DOHH2 (cell line): ENCODE measurements around the gene CELF5.
A peak's percentile ranks its signal among the peaks of the same experiment; 100 is the strongest.

Experiments
- EZH2phosphoT487 ChIP-seq: fragments of 200-600 bp; sonication (generic); IDR thresholded peaks from 2 replicates; pipeline ENCODE4 v1.6.1; 2017; ENCODE audit warnings: borderline replicate concordance, mild to moderate bottlenecking, antibody characterized with exemption, low read length, moderate library complexity, mixed read lengths
- TF ChIP-seq, protein P1 (sequence below): fragments of 200-600 bp; sonication (generic); IDR thresholded peaks from one replicate; pipeline ENCODE4 v1.5.1; 2014; ENCODE audit warnings: antibody characterized with exemption, mild to moderate bottlenecking, low read depth, low read length; ENCODE audit not compliant: poor library complexity, severe bottlenecking

DNA sequence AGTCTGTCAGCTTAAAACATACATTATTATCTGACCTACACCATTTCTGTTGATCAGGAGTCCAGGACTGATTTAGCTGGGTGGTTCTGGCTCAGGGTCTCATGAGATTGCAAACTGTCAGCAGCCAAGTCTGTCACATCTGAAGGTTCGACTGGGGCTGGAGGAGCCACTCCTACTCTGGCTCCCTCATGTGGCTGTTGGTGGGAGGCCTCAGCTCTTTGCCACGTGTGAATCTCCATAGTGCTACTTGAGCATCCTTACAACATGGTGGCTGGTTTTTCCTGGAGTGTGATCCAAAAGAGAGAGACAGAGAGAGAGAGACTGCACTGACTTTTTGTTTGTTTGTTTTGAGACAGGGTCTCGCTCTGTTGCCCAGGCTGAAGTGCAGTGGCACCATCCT, 78.3 kb downstream of the CELF5 start:
- TF ChIP-seq, protein P1, sequence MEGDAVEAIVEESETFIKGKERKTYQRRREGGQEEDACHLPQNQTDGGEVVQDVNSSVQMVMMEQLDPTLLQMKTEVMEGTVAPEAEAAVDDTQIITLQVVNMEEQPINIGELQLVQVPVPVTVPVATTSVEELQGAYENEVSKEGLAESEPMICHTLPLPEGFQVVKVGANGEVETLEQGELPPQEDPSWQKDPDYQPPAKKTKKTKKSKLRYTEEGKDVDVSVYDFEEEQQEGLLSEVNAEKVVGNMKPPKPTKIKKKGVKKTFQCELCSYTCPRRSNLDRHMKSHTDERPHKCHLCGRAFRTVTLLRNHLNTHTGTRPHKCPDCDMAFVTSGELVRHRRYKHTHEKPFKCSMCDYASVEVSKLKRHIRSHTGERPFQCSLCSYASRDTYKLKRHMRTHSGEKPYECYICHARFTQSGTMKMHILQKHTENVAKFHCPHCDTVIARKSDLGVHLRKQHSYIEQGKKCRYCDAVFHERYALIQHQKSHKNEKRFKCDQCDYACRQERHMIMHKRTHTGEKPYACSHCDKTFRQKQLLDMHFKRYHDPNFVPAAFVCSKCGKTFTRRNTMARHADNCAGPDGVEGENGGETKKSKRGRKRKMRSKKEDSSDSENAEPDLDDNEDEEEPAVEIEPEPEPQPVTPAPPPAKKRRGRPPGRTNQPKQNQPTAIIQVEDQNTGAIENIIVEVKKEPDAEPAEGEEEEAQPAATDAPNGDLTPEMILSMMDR, result peak; percentile 54
- no peak for TF ChIP-seq EZH2phosphoT487
